HL-60/S4 (cell line): Measurements from ENCODE around the gene GREB1.

Experiments used
- in situ Hi-C: fragments of 300-500 bp; cut with MboI; formaldehyde crosslinking; loops from 2 replicates; pipeline ENCODE4 v1.14.3; 2022; ENCODE audit warnings: low sequenced_read_pairs

GREB1 gene

GRCh38 chr2:11597538-11598225 is 63.8 kb downstream of the GREB1 start:
- in situ Hi-C loops = loop anchor here (25.0 kb wide), 1 partner anchor 460 kb away; a partner anchor contains a TSS

GRCh38 chr2:11598228-11598731 is 64.4 kb downstream of the GREB1 start:
- in situ Hi-C loops = loop anchor here (25.0 kb wide), 1 partner anchor 461 kb away; a partner anchor contains a TSS

- in situ Hi-C loops = no loop called here
Observed at GRCh38 chr2:11602563-11603204, 68.8 kb downstream of the GREB1 start.

- in situ Hi-C loops = no loop called here
Observed at GRCh38 chr2:11610624-11611242, 76.9 kb downstream of the GREB1 start.

GRCh38 chr2:11611251-11611650 is 77.4 kb downstream of the GREB1 start:
- in situ Hi-C loops = no loop called here

- in situ Hi-C loops = no loop called here
Observed at GRCh38 chr2:11612553-11613215, 78.8 kb downstream of the GREB1 start.

GRCh38 chr2:11613297-11613696 is 79.5 kb downstream of the GREB1 start:
- in situ Hi-C loops = no loop called here

- in situ Hi-C loops = no loop called here
Observed at GRCh38 chr2:11615209-11615608, 81.4 kb downstream of the GREB1 start.

- in situ Hi-C loops = no loop called here
Observed at GRCh38 chr2:11616097-11616687, 82.3 kb downstream of the GREB1 start.

GRCh38 chr2:11616851-11617415 is 83.1 kb downstream of the GREB1 start:
- in situ Hi-C loops = no loop called here

- in situ Hi-C loops = no loop called here
Observed at GRCh38 chr2:11617527-11617926, 83.7 kb downstream of the GREB1 start.

- in situ Hi-C loops = no loop called here
Observed at GRCh38 chr2:11617984-11618707, 84.3 kb downstream of the GREB1 start.

GRCh38 chr2:11618708-11619062 is 84.8 kb downstream of the GREB1 start:
- in situ Hi-C loops = no loop called here

GRCh38 chr2:11621410-11621809 is 87.6 kb downstream of the GREB1 start:
- in situ Hi-C loops = no loop called here

- in situ Hi-C loops = no loop called here
Observed at GRCh38 chr2:11622611-11623010, 88.8 kb downstream of the GREB1 start.

GRCh38 chr2:11624893-11625292 is 91.0 kb downstream of the GREB1 start:
- in situ Hi-C loops = no loop called here

GRCh38 chr2:11625671-11626070 is 91.8 kb downstream of the GREB1 start:
- in situ Hi-C loops = no loop called here

GRCh38 chr2:11628675-11629074 is 94.8 kb downstream of the GREB1 start:
- in situ Hi-C loops = no loop called here

- in situ Hi-C loops = no loop called here
Observed at GRCh38 chr2:11629215-11629614, 95.4 kb downstream of the GREB1 start.

- in situ Hi-C loops = no loop called here
Observed at GRCh38 chr2:11629851-11630250, 96.0 kb downstream of the GREB1 start.
